ENCODE measurements around the gene KCNMB1. TPM values are rescaled to one million over a fixed set of nuclear protein-coding genes. Genes with fewer than 3 reads are reported as not detected.

KCNMB1 gene
- total and polyA plus RNA-seq, 2 donors (not counting 1 experiment from before 2014, with no cell fraction given), result not detected

GRCh38 chr5:170389550-170389892, 354 bp upstream of the KCNMB1 start:
- Histone ChIP-seq H3K79me2 (ENCODE audit: control insufficient read depth, insufficient read depth, low read length) (no peaks in the 10 kb centered on the region), H2AFZ (ENCODE audit: low read length) (no peak overlapping the region), H3K4me1 (ENCODE audit: control insufficient read depth, extremely low read depth, insufficient read depth, low read length) (no peaks in the 10 kb centered on the region), H3K4me2 (ENCODE audit: extremely low read depth, insufficient read depth, low read length) (no peak overlapping the region), H4K20me1 (ENCODE audit: control insufficient read depth, extremely low read depth, insufficient read depth, low read length) (no peaks in the 10 kb centered on the region), H3K9me3 (ENCODE audit: control insufficient read depth, insufficient read depth, low read depth, low read length) (no peaks in the 10 kb centered on the region), H3K4me3 (replicated peaks in 1 of 4; ENCODE audit: control extremely low read depth in 1 of 4, insufficient read depth in 1 of 4, low read depth in 3 of 4, low read length in 4 of 4) (no peak overlapping the region), H3K36me3 (ENCODE audit: control insufficient read depth, insufficient read depth, low read length) (no peaks in the 10 kb centered on the region), H3K27me3 (ENCODE audit: control insufficient read depth, insufficient read depth, low read length) (no peaks in the 10 kb centered on the region), H3K9ac (ENCODE audit: insufficient read depth, low read length) (no peak overlapping the region), H3K27ac (ENCODE audit: insufficient read depth, low read length) (no peak overlapping the region)
- no peak for DNase-seq (ENCODE audit: low read depth in 2 of 2)
- no peak for TF ChIP-seq EZH2 (IDR thresholded peaks at IDR 0.05; ENCODE audit: low read length, missing control alignments)
- TF ChIP-seq, protein P1, sequence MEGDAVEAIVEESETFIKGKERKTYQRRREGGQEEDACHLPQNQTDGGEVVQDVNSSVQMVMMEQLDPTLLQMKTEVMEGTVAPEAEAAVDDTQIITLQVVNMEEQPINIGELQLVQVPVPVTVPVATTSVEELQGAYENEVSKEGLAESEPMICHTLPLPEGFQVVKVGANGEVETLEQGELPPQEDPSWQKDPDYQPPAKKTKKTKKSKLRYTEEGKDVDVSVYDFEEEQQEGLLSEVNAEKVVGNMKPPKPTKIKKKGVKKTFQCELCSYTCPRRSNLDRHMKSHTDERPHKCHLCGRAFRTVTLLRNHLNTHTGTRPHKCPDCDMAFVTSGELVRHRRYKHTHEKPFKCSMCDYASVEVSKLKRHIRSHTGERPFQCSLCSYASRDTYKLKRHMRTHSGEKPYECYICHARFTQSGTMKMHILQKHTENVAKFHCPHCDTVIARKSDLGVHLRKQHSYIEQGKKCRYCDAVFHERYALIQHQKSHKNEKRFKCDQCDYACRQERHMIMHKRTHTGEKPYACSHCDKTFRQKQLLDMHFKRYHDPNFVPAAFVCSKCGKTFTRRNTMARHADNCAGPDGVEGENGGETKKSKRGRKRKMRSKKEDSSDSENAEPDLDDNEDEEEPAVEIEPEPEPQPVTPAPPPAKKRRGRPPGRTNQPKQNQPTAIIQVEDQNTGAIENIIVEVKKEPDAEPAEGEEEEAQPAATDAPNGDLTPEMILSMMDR (conservative IDR thresholded peaks at IDR 0.05 in 1 of 2, IDR thresholded peaks at IDR 0.05 in 1 of 2; ENCODE audit: low read depth in 1 of 2, low read length in 2 of 2), result no peak

DNA sequence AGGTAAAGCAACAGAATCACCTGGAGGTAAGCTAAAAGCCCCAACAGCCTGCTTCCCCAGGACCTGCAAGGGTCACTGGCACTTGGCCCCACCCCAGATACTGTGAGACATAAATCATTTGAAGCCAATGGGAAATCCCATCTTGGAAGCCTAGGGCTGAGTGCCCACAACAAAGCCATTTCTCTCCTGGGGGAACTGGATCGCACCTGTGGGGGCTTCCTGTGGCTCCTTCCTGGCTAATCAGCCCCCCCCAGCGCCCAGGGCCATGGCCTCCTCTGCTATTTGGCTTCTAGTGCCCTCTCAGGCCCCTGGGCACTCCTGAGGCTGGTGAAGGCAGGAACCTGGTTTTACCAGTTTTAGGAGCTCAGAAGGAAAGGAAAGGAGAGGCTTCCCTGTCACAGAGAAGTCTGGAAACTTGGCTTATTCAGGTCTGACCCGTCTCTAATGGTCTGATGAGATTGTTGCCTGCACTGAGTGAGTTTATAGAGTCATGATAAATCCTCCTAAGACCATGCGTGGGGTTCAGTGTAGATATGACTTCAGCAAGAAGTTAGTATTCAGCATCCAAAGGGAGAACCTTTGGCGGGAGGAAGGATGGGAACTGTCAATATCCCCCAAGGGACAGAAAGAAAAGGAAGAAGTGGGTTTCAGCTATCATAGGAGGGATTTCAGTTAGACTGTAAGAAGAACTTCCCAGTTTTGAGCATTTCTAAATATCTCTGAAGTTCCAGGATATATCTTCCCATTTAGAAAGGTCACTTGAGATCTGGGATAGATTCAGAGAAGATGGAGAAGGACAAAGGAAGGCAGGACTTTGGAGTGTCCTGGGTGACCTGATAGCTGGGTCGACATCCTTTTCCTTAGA, 1.2 kb downstream of the KCNMB1 start:
- H3K4me2 ChIP-seq (ENCODE audit: extremely low read depth, insufficient read depth, low read length), result no peak overlapping the region
- TF ChIP-seq, protein P1 (conservative IDR thresholded peaks at IDR 0.05 in 1 of 2, IDR thresholded peaks at IDR 0.05 in 1 of 2; ENCODE audit: low read depth in 1 of 2, low read length in 2 of 2), result no peak
- TF ChIP-seq EZH2 (IDR thresholded peaks at IDR 0.05; ENCODE audit: low read length, missing control alignments), result no peak

GRCh38 chr5:170386743-170387395, 2.3 kb downstream of the KCNMB1 start:
- H3K79me2 ChIP-seq (ENCODE audit: control insufficient read depth, insufficient read depth, low read length), result no peaks in the 10 kb centered on the region
- no peak overlapping the region for H2AFZ ChIP-seq (ENCODE audit: low read length)
- DNase-seq (ENCODE audit: low read depth in 2 of 2), result no peak
- H3K4me1 ChIP-seq (ENCODE audit: control insufficient read depth, extremely low read depth, insufficient read depth, low read length), result no peaks in the 10 kb centered on the region
- no peak overlapping the region for H3K9ac ChIP-seq (ENCODE audit: insufficient read depth, low read length)
- H3K4me3 ChIP-seq (replicated peaks in 1 of 4; ENCODE audit: control extremely low read depth in 1 of 4, insufficient read depth in 1 of 4, low read depth in 3 of 4, low read length in 4 of 4), result no peak overlapping the region
- TF ChIP-seq, protein P1 (conservative IDR thresholded peaks at IDR 0.05 in 1 of 2, IDR thresholded peaks at IDR 0.05 in 1 of 2; ENCODE audit: low read depth in 1 of 2, low read length in 2 of 2), result no peak
- no peak for TF ChIP-seq EZH2 (IDR thresholded peaks at IDR 0.05; ENCODE audit: low read length, missing control alignments)
- H3K27me3 ChIP-seq (ENCODE audit: control insufficient read depth, insufficient read depth, low read length), result no peaks in the 10 kb centered on the region
- H3K9me3 ChIP-seq (ENCODE audit: control insufficient read depth, insufficient read depth, low read depth, low read length), result no peaks in the 10 kb centered on the region
- H3K36me3 ChIP-seq (ENCODE audit: control insufficient read depth, insufficient read depth, low read length), result no peaks in the 10 kb centered on the region
- no peak overlapping the region for H3K27ac ChIP-seq (ENCODE audit: insufficient read depth, low read length)
- no peak overlapping the region for H3K4me2 ChIP-seq (ENCODE audit: extremely low read depth, insufficient read depth, low read length)
- no peaks in the 10 kb centered on the region for H4K20me1 ChIP-seq (ENCODE audit: control insufficient read depth, extremely low read depth, insufficient read depth, low read length)

More for the DNA sequence above, 1.2 kb downstream of the KCNMB1 start:
- Histone ChIP-seq H3K27ac (ENCODE audit: insufficient read depth, low read length) (no peak overlapping the region), H3K4me3 (replicated peaks in 1 of 4; ENCODE audit: control extremely low read depth in 1 of 4, insufficient read depth in 1 of 4, low read depth in 3 of 4, low read length in 4 of 4) (no peak overlapping the region), H2AFZ (ENCODE audit: low read length) (no peak overlapping the region), H3K79me2 (ENCODE audit: control insufficient read depth, insufficient read depth, low read length) (no peaks in the 10 kb centered on the region), H3K9ac (ENCODE audit: insufficient read depth, low read length) (no peak overlapping the region), H3K9me3 (ENCODE audit: control insufficient read depth, insufficient read depth, low read depth, low read length) (no peaks in the 10 kb centered on the region), H3K36me3 (ENCODE audit: control insufficient read depth, insufficient read depth, low read length) (no peaks in the 10 kb centered on the region), H3K27me3 (ENCODE audit: control insufficient read depth, insufficient read depth, low read length) (no peaks in the 10 kb centered on the region), H4K20me1 (ENCODE audit: control insufficient read depth, extremely low read depth, insufficient read depth, low read length) (no peaks in the 10 kb centered on the region), H3K4me1 (ENCODE audit: control insufficient read depth, extremely low read depth, insufficient read depth, low read length) (no peaks in the 10 kb centered on the region)
- no peak for DNase-seq (ENCODE audit: low read depth in 2 of 2)
